BE2C (cell line): Measurements from ENCODE around the gene C1orf198.

ENCODE experiments used
- DNase-seq: peaks from one replicate; pipeline ENCODE4 v3.0.0-alpha.2; 2020
- H3K27me3 ChIP-seq: fragments of 250-450 bp; sonication (Bioruptor Pico); 2 replicates; pipeline ENCODE4 v1.5.1; 2020; ENCODE audit warnings: mild to moderate bottlenecking
- H3K36me3 ChIP-seq: fragments of 250-450 bp; sonication (Bioruptor Pico); 2 replicates; pipeline ENCODE4 v1.5.1; 2020; ENCODE audit warnings: mild to moderate bottlenecking
- H3K4me1 ChIP-seq: fragments of 250-450 bp; sonication (Bioruptor Pico); 2 replicates; pipeline ENCODE4 v1.5.1; 2020
- H3K4me3 ChIP-seq: 2 replicates; pipeline ENCODE4 v1.5.1; 2011; ENCODE audit warnings: low read depth, low read length
- H3K9me3 ChIP-seq: fragments of 250-450 bp; sonication (Bioruptor Pico); 2 replicates; pipeline ENCODE4 v1.5.1; 2020
- TF ChIP-seq, protein P1 (sequence below): IDR thresholded peaks from 2 replicates; pipeline ENCODE4 v1.5.1; 2012; ENCODE audit warnings: mild to moderate bottlenecking, low read depth, low read length

The C1orf198 gene

GRCh38 chr1:230867101-230867902 is 1.0 kb downstream of the C1orf198 start:
- Histone ChIP-seq H3K4me3 (peak overlapping the region; percentile 83), H3K27me3 (no peaks in the 10 kb centered on the region), H3K36me3 (no peaks in the 10 kb centered on the region), H3K4me1 (peaks cover 6% of the 10 kb centered on the region; the same call in 1 of the 2 replicates), H3K9me3 (no peaks in the 10 kb centered on the region)
- TF ChIP-seq, protein P1, sequence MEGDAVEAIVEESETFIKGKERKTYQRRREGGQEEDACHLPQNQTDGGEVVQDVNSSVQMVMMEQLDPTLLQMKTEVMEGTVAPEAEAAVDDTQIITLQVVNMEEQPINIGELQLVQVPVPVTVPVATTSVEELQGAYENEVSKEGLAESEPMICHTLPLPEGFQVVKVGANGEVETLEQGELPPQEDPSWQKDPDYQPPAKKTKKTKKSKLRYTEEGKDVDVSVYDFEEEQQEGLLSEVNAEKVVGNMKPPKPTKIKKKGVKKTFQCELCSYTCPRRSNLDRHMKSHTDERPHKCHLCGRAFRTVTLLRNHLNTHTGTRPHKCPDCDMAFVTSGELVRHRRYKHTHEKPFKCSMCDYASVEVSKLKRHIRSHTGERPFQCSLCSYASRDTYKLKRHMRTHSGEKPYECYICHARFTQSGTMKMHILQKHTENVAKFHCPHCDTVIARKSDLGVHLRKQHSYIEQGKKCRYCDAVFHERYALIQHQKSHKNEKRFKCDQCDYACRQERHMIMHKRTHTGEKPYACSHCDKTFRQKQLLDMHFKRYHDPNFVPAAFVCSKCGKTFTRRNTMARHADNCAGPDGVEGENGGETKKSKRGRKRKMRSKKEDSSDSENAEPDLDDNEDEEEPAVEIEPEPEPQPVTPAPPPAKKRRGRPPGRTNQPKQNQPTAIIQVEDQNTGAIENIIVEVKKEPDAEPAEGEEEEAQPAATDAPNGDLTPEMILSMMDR: no peak
- no peak for DNase-seq

DNA sequence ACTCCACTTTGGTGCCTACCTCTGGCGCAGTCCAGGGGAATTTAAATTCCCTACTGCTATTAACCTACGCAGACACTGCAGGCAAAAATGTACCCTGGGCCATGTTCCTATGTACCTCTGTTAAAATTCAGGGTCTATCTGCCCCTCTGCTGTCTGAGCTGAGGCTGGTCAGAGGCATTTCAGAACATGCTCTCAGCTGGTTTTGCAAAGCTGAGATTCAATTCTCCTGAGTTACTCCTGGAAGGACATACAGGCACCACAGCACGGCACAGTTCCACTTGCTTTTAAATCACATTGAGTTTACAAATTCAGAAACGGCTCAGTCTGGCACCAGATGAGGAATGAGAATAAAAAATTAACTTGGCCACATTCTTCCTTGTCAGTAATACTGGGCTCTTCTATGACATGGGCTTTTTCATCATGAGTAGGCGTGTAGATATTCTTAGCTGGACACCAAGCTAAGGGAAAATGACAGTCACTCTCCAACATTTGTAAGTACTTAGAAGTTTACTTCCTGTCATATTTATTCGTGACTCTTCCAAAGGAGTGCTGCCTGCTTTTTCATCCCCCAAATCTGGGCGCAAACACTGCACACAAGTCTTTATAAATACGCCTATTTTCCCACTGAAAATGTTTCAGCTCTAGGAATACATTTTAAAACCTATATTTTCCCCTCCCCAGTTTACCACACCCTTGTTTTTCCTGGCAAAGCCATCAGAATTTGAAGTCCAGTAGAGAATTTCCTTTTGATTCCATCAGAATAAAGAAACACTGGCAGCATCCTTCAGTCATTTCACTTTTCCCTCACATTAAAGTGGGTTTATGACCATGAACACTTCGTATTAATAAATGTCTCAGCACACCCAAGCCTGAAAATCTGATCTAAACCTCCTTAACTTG is 1.9 kb downstream of the C1orf198 start:
- H3K9me3 ChIP-seq: no peaks in the 10 kb centered on the region
- H3K36me3 ChIP-seq: no peaks in the 10 kb centered on the region
- no peak overlapping the region for H3K4me3 ChIP-seq
- peaks cover 6% of the 10 kb centered on the region; the same call in 1 of the 2 replicates for H3K4me1 ChIP-seq
- TF ChIP-seq, protein P1: no peak
- H3K27me3 ChIP-seq: no peaks in the 10 kb centered on the region
- no peak for DNase-seq

DNA sequence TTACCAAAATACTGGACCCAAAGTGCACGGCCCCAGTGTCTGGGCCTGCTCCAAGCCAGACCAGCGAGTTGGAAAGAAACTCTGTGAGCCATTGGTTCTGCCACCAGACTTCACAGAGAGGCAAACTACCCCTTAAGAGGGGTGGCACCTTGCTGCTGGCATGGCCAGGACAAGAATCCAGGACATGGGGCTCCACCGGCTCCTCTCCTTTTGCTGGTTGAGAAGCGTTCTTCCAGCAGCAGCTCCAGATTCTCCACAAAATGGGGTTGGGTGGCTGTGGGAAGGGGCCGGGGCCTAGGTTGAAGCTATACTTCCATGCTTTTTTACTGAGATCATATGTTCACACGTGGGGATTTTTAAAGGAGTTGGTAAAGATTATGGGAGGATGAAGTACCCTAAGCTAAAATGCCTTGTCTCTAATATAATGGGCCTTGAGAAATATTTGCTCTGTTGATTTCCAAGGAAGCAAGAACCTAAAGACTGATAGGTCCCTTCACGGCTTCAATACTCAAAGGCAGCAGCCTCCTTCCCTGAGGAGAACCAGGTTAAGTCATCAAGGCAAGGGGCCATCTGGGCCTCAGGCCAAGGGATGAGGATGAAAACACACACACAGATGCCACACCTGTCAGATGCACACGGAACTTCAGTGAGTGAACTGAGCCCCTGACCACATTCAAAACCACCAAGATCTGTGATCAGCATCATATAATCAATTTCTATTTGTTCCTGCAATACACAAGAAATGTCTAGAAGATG is 3.1 kb downstream of the C1orf198 start:
- H3K36me3 ChIP-seq: no peaks in the 10 kb centered on the region
- TF ChIP-seq, protein P1: no peak
- H3K27me3 ChIP-seq: no peaks in the 10 kb centered on the region
- no peaks in the 10 kb centered on the region for H3K9me3 ChIP-seq
- no peak for DNase-seq
- no peak overlapping the region for H3K4me3 ChIP-seq
- peaks cover 6% of the 10 kb centered on the region; the same call in 1 of the 2 replicates for H3K4me1 ChIP-seq

- H3K4me3 ChIP-seq: no peak overlapping the region
- H3K4me1 ChIP-seq: peaks cover 6% of the 10 kb centered on the region; the same call in 1 of the 2 replicates
- DNase-seq: no peak
- H3K36me3 ChIP-seq: no peaks in the 10 kb centered on the region
- H3K27me3 ChIP-seq: no peaks in the 10 kb centered on the region
- H3K9me3 ChIP-seq: no peaks in the 10 kb centered on the region
- TF ChIP-seq, protein P1: no peak
These were observed 3.9 kb downstream of the C1orf198 start for GRCh38 chr1:230864441-230864840.

DNA sequence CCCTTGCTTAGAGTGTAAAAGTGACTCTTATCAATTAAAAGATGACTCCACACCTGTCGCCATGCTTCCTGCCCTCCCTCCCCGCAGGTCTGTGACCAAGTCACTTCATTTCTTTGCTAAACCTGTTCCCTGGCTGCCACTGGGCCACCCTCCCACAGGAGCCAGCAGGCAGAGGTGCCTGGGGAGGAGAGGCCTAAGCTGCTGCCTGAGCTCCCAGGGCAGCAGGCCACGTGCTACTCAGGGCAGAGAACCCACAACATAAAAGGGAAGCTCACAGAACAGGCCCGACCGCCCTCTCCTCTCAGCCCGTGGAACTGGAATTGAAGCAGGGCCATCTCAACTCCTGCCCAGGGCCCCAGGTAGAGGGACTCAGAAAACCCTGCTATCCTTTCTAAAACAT is 4.9 kb downstream of the C1orf198 start:
- TF ChIP-seq, protein P1: no peak
- no peak for DNase-seq
- Histone ChIP-seq H3K27me3 (no peaks in the 10 kb centered on the region), H3K36me3 (no peaks in the 10 kb centered on the region), H3K4me1 (peaks cover 2% of the 10 kb centered on the region; the same call in 1 of the 2 replicates), H3K4me3 (no peak overlapping the region), H3K9me3 (no peaks in the 10 kb centered on the region)
